Astrocyte (in vitro differentiated cells and primary cell): ENCODE results near the gene ATL1. TPM values are rescaled to one million over a fixed set of nuclear protein-coding genes. Genes with fewer than 3 reads are reported as not detected.
"Not testable (repeated sequence)": the region's sequence is repeated elsewhere in the genome, so short reads cannot be mapped to it uniquely, and the experiment has no call there.

ENCODE experiments used
- DNase-seq: peaks from one replicate; pipeline ENCODE4 v3.0.0-alpha.2; 2010; ENCODE audit warnings: low read depth
- FAIRE-seq: peaks from 2 replicates; lab custom pipeline; 2011; peaks lifted over from hg19 to GRCh38; lab: Jason Lieb, UNC
- H2AFZ ChIP-seq: 2 replicates; pipeline ENCODE4 v1.6.0; 2012; ENCODE audit warnings: low read depth, low read length, inconsistent platforms
- H3K27ac ChIP-seq: 2 replicates; pipeline ENCODE4 v1.5.1; 2011; ENCODE audit warnings: low read depth, low read length, inconsistent platforms
- H3K27me3 ChIP-seq: 2 replicates; pipeline ENCODE4 v1.6.0; 2011; ENCODE audit warnings: low read length, inconsistent platforms; ENCODE audit not compliant: insufficient read depth
- H3K36me3 ChIP-seq: 2 replicates; pipeline ENCODE4 v1.5.1; 2011; ENCODE audit warnings: low read length, inconsistent platforms; ENCODE audit not compliant: insufficient read depth
- H3K4me1 ChIP-seq: 2 replicates; pipeline ENCODE4 v1.5.1; 2011; ENCODE audit warnings: low read length, inconsistent platforms; ENCODE audit not compliant: insufficient read depth
- H3K4me2 ChIP-seq: 2 replicates; pipeline ENCODE4 v1.6.0; 2012; ENCODE audit warnings: low read length, inconsistent platforms
- H3K4me3 ChIP-seq: 2 replicates; pipeline ENCODE4 v1.5.1; 2011; ENCODE audit warnings: low read depth, mild to moderate bottlenecking, low read length, inconsistent platforms; ENCODE audit not compliant: insufficient read depth
- H3K79me2 ChIP-seq: 2 replicates; pipeline ENCODE4 v1.6.0; 2012; ENCODE audit warnings: mild to moderate bottlenecking, low read length, inconsistent platforms; ENCODE audit not compliant: insufficient read depth
- H3K9ac ChIP-seq: 2 replicates; pipeline ENCODE4 v1.6.0; 2012; ENCODE audit warnings: mild to moderate bottlenecking, low read length, inconsistent platforms
- H3K9me3 ChIP-seq: 2 replicates; pipeline ENCODE4 v1.5.1; 2012; ENCODE audit warnings: low read depth, mild to moderate bottlenecking, low read length, inconsistent platforms; ENCODE audit not compliant: insufficient read depth
- H4K20me1 ChIP-seq: 2 replicates; pipeline ENCODE4 v1.6.0; 2012; ENCODE audit warnings: low read length, inconsistent platforms; ENCODE audit not compliant: insufficient read depth
- H3K27ac Mint-ChIP-seq: one replicate; pipeline ENCODE4 v1.8.0; 2021; ENCODE audit warnings: mild to moderate bottlenecking, mixed read lengths; ENCODE audit not compliant: unreplicated experiment
- H3K27me3 Mint-ChIP-seq: one replicate; pipeline ENCODE4 v1.8.0; 2021; ENCODE audit warnings: low read depth, mixed read lengths; ENCODE audit not compliant: unreplicated experiment
- H3K36me3 Mint-ChIP-seq: one replicate; pipeline ENCODE4 v1.8.0; 2021; ENCODE audit warnings: low read depth, mixed read lengths; ENCODE audit not compliant: unreplicated experiment
- H3K4me1 Mint-ChIP-seq: one replicate; pipeline ENCODE4 v1.8.0; 2021; ENCODE audit warnings: low read depth, mixed read lengths; ENCODE audit not compliant: unreplicated experiment
- H3K4me3 Mint-ChIP-seq: one replicate; pipeline ENCODE4 v1.8.0; 2021; ENCODE audit warnings: mild to moderate bottlenecking, moderate library complexity, mixed read lengths; ENCODE audit not compliant: unreplicated experiment
- H3K9me3 Mint-ChIP-seq: one replicate; pipeline ENCODE4 v1.8.0; 2021; ENCODE audit warnings: mild to moderate bottlenecking, mixed read lengths; ENCODE audit not compliant: unreplicated experiment
- EZH2 ChIP-seq: IDR thresholded peaks from 2 replicates; pipeline ENCODE4 v1.6.1; 2012; ENCODE audit warnings: mild to moderate bottlenecking, low read length, inconsistent platforms; ENCODE audit not compliant: insufficient read depth
- total RNA-seq: library from RNA; stranded (reverse); gene quantifications from 2 replicates; pipeline ENCODE4 v1.2.1, GENCODE V29; 2021
- TF ChIP-seq, protein P1 (sequence below): IDR thresholded peaks from 2 replicates; pipeline ENCODE4 v1.5.1; 2011; ENCODE audit warnings: low read depth, mild to moderate bottlenecking, inconsistent platforms, low read length, moderate library complexity; ENCODE audit not compliant: insufficient read depth

ATL1 gene
- total RNA-seq, 1 donor from 2014 or later = 15.8 TPM

DNA sequence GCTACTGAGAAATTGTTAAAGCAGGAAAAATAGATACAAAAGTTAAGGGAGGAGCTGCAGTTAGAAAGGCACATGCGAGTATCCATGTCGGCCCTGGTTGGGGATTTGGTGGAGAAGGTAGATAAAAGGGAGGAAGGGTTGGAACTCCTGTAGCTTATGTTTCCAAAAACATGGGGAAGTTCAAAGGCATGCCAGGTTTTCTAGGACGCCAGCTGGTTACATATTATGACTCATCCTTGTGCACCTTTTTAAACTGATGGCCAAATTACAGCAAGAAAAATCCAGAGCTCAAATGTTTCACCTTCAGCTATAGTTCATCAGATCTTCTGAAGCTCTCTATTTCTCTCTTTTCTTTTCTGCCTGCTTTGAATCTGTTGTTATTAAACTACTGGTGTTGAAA, 14.3 kb upstream of the ATL1 start:
- Histone ChIP-seq H3K9ac (no peak overlapping the region), H3K27me3 (no peaks in the 10 kb centered on the region), H3K36me3 (no peaks in the 10 kb centered on the region), H2AFZ (no peak overlapping the region), H3K4me3 (no peak overlapping the region), H3K4me1 (no peaks in the 10 kb centered on the region), H4K20me1 (no peaks in the 10 kb centered on the region), H3K27ac (no peak overlapping the region), H3K4me2 (no peak overlapping the region), H3K79me2 (no peaks in the 10 kb centered on the region), H3K9me3 (no peaks in the 10 kb centered on the region)
- TF ChIP-seq EZH2 = no peak
- TF ChIP-seq, protein P1, sequence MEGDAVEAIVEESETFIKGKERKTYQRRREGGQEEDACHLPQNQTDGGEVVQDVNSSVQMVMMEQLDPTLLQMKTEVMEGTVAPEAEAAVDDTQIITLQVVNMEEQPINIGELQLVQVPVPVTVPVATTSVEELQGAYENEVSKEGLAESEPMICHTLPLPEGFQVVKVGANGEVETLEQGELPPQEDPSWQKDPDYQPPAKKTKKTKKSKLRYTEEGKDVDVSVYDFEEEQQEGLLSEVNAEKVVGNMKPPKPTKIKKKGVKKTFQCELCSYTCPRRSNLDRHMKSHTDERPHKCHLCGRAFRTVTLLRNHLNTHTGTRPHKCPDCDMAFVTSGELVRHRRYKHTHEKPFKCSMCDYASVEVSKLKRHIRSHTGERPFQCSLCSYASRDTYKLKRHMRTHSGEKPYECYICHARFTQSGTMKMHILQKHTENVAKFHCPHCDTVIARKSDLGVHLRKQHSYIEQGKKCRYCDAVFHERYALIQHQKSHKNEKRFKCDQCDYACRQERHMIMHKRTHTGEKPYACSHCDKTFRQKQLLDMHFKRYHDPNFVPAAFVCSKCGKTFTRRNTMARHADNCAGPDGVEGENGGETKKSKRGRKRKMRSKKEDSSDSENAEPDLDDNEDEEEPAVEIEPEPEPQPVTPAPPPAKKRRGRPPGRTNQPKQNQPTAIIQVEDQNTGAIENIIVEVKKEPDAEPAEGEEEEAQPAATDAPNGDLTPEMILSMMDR = no peak
- no peak for FAIRE-seq
- Mint-ChIP-seq H3K27me3 (no peaks in the 10 kb centered on the region), H3K9me3 (peaks cover 11% of the 10 kb centered on the region), H3K27ac (no peak overlapping the region), H3K36me3 (no peaks in the 10 kb centered on the region), H3K4me3 (no peak overlapping the region), H3K4me1 (peaks cover 7% of the 10 kb centered on the region)
- DNase-seq = no peak

DNA sequence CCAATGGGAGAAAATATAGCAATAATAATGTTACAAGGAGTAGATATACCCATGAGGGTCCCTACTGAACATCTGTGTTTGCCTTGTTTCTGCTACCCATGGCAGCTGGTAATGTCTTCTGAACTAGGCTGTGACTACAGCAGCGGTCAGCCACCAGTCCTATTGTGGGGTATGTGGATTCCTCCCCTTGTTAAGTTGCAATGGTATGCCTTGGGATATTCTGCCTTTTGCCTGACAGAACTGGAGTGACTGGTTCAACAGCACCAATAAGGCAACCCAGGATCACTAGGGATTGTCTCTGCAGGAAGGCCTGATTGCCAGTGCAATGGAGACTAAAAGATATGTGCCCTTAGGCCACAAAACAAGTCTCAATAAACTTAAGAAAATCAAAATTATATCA, 9.7 kb upstream of the ATL1 start:
- H3K4me1 Mint-ChIP-seq = peaks cover 6% of the 10 kb centered on the region
- Histone ChIP-seq H3K4me2 (no peak overlapping the region), H2AFZ (no peak overlapping the region), H3K27me3 (peaks cover 6% of the 10 kb centered on the region), H3K4me1 (no peaks in the 10 kb centered on the region), H3K9ac (no peak overlapping the region), H3K9me3 (no peaks in the 10 kb centered on the region), H3K27ac (no peak overlapping the region), H3K79me2 (no peaks in the 10 kb centered on the region), H3K36me3 (no peaks in the 10 kb centered on the region), H3K4me3 (no peak overlapping the region), H4K20me1 (no peaks in the 10 kb centered on the region)
- no peaks in the 10 kb centered on the region for H3K27me3 Mint-ChIP-seq
- FAIRE-seq (no peak), DNase-seq (no peak)
- H3K4me3 Mint-ChIP-seq = no peak overlapping the region
- H3K9me3 Mint-ChIP-seq = peaks cover 10% of the 10 kb centered on the region
- no peaks in the 10 kb centered on the region for H3K36me3 Mint-ChIP-seq
- TF ChIP-seq EZH2 = no peak
- TF ChIP-seq, protein P1 = no peak
- no peak overlapping the region for H3K27ac Mint-ChIP-seq

DNA sequence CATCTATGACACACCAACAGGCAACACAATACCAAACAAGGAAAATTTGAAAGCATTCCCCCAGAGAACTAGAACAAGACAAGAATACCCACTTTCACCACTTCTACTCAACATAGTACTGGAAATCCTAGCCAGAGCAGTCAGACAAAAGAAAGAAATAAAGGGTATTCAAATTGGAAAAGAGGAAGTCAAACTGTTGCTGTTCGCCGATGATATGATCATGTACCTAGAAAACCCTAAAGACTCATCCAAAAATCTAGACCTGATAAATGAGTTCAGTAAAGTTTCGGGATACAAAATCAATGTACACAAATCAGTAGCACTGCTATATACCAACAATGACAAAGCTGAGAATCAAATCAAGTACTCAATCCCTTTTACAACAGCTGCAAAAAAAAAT, 8.1 kb upstream of the ATL1 start:
- H3K9ac ChIP-seq = no peak overlapping the region
- H3K27ac Mint-ChIP-seq = no peak overlapping the region
- H3K36me3 Mint-ChIP-seq = no peaks in the 10 kb centered on the region
- DNase-seq (no peak), FAIRE-seq (no peak)
- no peaks in the 10 kb centered on the region for H3K79me2 ChIP-seq
- TF ChIP-seq, protein P1 = no peak
- no peak for TF ChIP-seq EZH2
- H3K4me2 ChIP-seq = no peak overlapping the region
- H3K36me3 ChIP-seq = no peaks in the 10 kb centered on the region
- H3K9me3 Mint-ChIP-seq = peaks cover 7% of the 10 kb centered on the region
- H3K4me1 ChIP-seq = no peaks in the 10 kb centered on the region
- peaks cover 6% of the 10 kb centered on the region for H3K27me3 ChIP-seq
- H4K20me1 ChIP-seq = no peaks in the 10 kb centered on the region
- H3K4me3 ChIP-seq = no peak overlapping the region
- H3K9me3 ChIP-seq = no peaks in the 10 kb centered on the region
- no peak overlapping the region for H3K4me3 Mint-ChIP-seq
- H2AFZ ChIP-seq = no peak overlapping the region
- no peaks in the 10 kb centered on the region for H3K4me1 Mint-ChIP-seq
- H3K27me3 Mint-ChIP-seq = no peaks in the 10 kb centered on the region
- no peak overlapping the region for H3K27ac ChIP-seq

DNA sequence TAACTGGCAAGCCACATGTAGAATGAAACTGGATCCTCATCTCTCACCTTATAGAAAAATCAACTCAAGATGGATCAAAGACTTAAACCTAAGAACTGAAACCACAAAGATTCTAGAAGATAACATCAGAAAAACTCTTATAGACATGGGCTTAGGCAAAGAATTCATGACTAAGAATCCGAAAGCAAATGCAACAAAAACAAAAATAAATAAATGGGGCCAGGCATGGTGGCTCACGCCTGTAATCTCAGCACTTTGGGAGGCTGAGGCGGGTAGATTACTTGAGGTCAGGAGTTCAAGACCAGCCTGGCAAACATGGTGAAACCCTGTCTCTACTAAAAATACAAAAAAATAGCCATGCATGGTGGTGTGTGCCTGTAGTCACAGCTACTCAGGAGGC, 7.1 kb upstream of the ATL1 start:
- not testable (repeated sequence) for FAIRE-seq, H3K79me2 ChIP-seq, H3K9me3 ChIP-seq, H3K4me3 Mint-ChIP-seq, H3K27me3 Mint-ChIP-seq, H3K27ac ChIP-seq, H3K9ac ChIP-seq, H3K36me3 Mint-ChIP-seq, H3K9me3 Mint-ChIP-seq, H4K20me1 ChIP-seq, H3K36me3 ChIP-seq, H2AFZ ChIP-seq, H3K4me3 ChIP-seq, H3K27ac Mint-ChIP-seq, H3K27me3 ChIP-seq, H3K4me1 Mint-ChIP-seq, H3K4me2 ChIP-seq, DNase-seq, H3K4me1 ChIP-seq
